SK-N-MC (cell line): ENCODE data around the gene NT5DC3.
A peak's percentile ranks its signal among the peaks of the same experiment; 100 is the strongest.

Source experiments
- DNase-seq: peaks from one replicate; pipeline ENCODE4 v3.0.0-alpha.2; 2011; ENCODE audit warnings: low read depth, low spot score
- H3K27ac ChIP-seq: fragments of 200-600 bp; sonication (generic); 2 replicates; pipeline ENCODE4 v1.5.1; 2016; ENCODE audit warnings: mixed run types
- H3K36me3 ChIP-seq: fragments of 200-600 bp; sonication (generic); 2 replicates; pipeline ENCODE4 v1.6.1; 2017; ENCODE audit warnings: antibody characterized with exemption, low read length, mixed read lengths; ENCODE audit not compliant: insufficient read depth
- H3K4me3 ChIP-seq: fragments of 200-600 bp; sonication (generic); 2 replicates; pipeline ENCODE4 v1.5.1; 2016
- H3K9ac ChIP-seq: fragments of 200-600 bp; sonication (generic); 2 replicates; pipeline ENCODE4 v1.8.0; 2017; ENCODE audit warnings: mixed run types, mixed read lengths; ENCODE audit not compliant: insufficient read length
- H3K9me3 ChIP-seq: fragments of 200-600 bp; sonication (generic); 2 replicates; pipeline ENCODE4 v1.6.1; 2017; ENCODE audit warnings: low read depth, mild to moderate bottlenecking, antibody characterized with exemption, low read length, moderate library complexity, mixed read lengths
- EZH2 ChIP-seq: fragments of 200-600 bp; sonication (generic); IDR thresholded peaks from one replicate; pipeline ENCODE4 v1.6.1; 2017; ENCODE audit warnings: antibody characterized with exemption
- FOXP2 ChIP-seq: optimal IDR thresholded peaks from 2 replicates; pipeline ENCODE3; 2011; ENCODE audit warnings: mild to moderate bottlenecking, moderate library complexity; ENCODE audit not compliant: insufficient read depth; ENCODE audit errors: extremely low read length, control extremely low read depth
- POLR2AphosphoS5 ChIP-seq: IDR thresholded peaks from 2 replicates; pipeline ENCODE4 v1.6.1; 2012; ENCODE audit warnings: mild to moderate bottlenecking, low read depth, low read length, borderline replicate concordance

NT5DC3 gene

GRCh38 chr12:103879878-103880277 is 38.8 kb upstream of the NT5DC3 start:
- H3K36me3 ChIP-seq, result no peaks in the 10 kb centered on the region
- no peak overlapping the region for H3K27ac ChIP-seq
- H3K9ac ChIP-seq, result no peak overlapping the region
- TF ChIP-seq EZH2 (no peak), POLR2AphosphoS5 (no peak), FOXP2 (no peak)
- no peak overlapping the region for H3K4me3 ChIP-seq
- no peaks in the 10 kb centered on the region for H3K9me3 ChIP-seq
- no peak for DNase-seq

GRCh38 chr12:103879048-103879692 is 38.1 kb upstream of the NT5DC3 start:
- Histone ChIP-seq H3K36me3 (no peaks in the 10 kb centered on the region), H3K4me3 (no peak overlapping the region), H3K9me3 (no peaks in the 10 kb centered on the region), H3K9ac (no peak overlapping the region), H3K27ac (no peak overlapping the region)
- DNase-seq, result no peak
- TF ChIP-seq FOXP2 (no peak), POLR2AphosphoS5 (no peak), EZH2 (no peak)

GRCh38 chr12:103877934-103878510 is 37.0 kb upstream of the NT5DC3 start:
- no peak for TF ChIP-seq EZH2
- no peak for TF ChIP-seq POLR2AphosphoS5
- no peak for TF ChIP-seq FOXP2
- Histone ChIP-seq H3K9me3 (no peaks in the 10 kb centered on the region), H3K9ac (no peak overlapping the region), H3K36me3 (no peaks in the 10 kb centered on the region), H3K27ac (no peak overlapping the region), H3K4me3 (no peak overlapping the region)
- DNase-seq, result peak; percentile 12

GRCh38 chr12:103877288-103877687 is 36.3 kb upstream of the NT5DC3 start:
- no peaks in the 10 kb centered on the region for H3K9me3 ChIP-seq
- DNase-seq, result no peak
- H3K27ac ChIP-seq, result no peak overlapping the region
- H3K36me3 ChIP-seq, result no peaks in the 10 kb centered on the region
- H3K4me3 ChIP-seq, result no peak overlapping the region
- no peak for TF ChIP-seq EZH2
- TF ChIP-seq FOXP2, result no peak
- TF ChIP-seq POLR2AphosphoS5, result no peak
- no peak overlapping the region for H3K9ac ChIP-seq

GRCh38 chr12:103875666-103876065 is 34.6 kb upstream of the NT5DC3 start:
- Histone ChIP-seq H3K9ac (no peak overlapping the region), H3K36me3 (no peaks in the 10 kb centered on the region), H3K27ac (no peak overlapping the region), H3K4me3 (no peak overlapping the region), H3K9me3 (no peaks in the 10 kb centered on the region)
- TF ChIP-seq POLR2AphosphoS5 (no peak), FOXP2 (no peak), EZH2 (no peak)
- no peak for DNase-seq

- no peak for DNase-seq
- H3K27ac ChIP-seq, result no peak overlapping the region
- TF ChIP-seq FOXP2 (no peak), EZH2 (no peak), POLR2AphosphoS5 (no peak)
Measured at GRCh38 chr12:103868215-103868614, 27.2 kb upstream of the NT5DC3 start.

GRCh38 chr12:103865151-103865730 is 24.2 kb upstream of the NT5DC3 start:
- no peaks in the 10 kb centered on the region for H3K9me3 ChIP-seq
- H3K4me3 ChIP-seq, result no peak overlapping the region
- no peak overlapping the region for H3K27ac ChIP-seq
- no peak for DNase-seq
- TF ChIP-seq POLR2AphosphoS5, result no peak
- H3K36me3 ChIP-seq, result no peaks in the 10 kb centered on the region
- H3K9ac ChIP-seq, result no peak overlapping the region

More at GRCh38 chr12:103868215-103868614, 27.2 kb upstream of the NT5DC3 start:
- no peaks in the 10 kb centered on the region for H3K36me3 ChIP-seq
- no peaks in the 10 kb centered on the region for H3K9me3 ChIP-seq
- no peak overlapping the region for H3K9ac ChIP-seq
- H3K4me3 ChIP-seq, result no peak overlapping the region

GRCh38 chr12:103864710-103865109 is 23.7 kb upstream of the NT5DC3 start:
- TF ChIP-seq FOXP2 (no peak), POLR2AphosphoS5 (no peak), EZH2 (no peak)
- Histone ChIP-seq H3K9me3 (no peaks in the 10 kb centered on the region), H3K4me3 (no peak overlapping the region), H3K36me3 (no peaks in the 10 kb centered on the region), H3K9ac (no peak overlapping the region), H3K27ac (no peak overlapping the region)
- DNase-seq, result no peak
